ENCODE measurements around the gene ANXA1. TPM values are rescaled to one million over a fixed set of nuclear protein-coding genes. Genes with fewer than 3 reads are reported as not detected.

The ANXA1 gene
- total RNA-seq, 4 donors from 2014 or later, result 236 to 442 (median 247) TPM

- H3K4me1 ChIP-seq, result peaks cover 12 to 22% of the 10 kb centered on the region in 2 donors
- no peaks in the 10 kb centered on the region for H3K36me3 ChIP-seq
- H3K27ac ChIP-seq, result peak overlapping the region; percentile 92 to 97 (median 95)
- peak overlapping the region; percentile 17 to 45 (median 39) for H3K4me3 ChIP-seq (replicated peaks in 1 of 3)
- peak; percentile 72 to 77 for DNase-seq
- no peaks in the 10 kb centered on the region for H3K9me3 ChIP-seq
- TF ChIP-seq POLR2A (IDR thresholded peaks at IDR 0.05) (peak in 1 of 2 donors; percentile 82), CTCF (IDR thresholded peaks at IDR 0.05) (no peak)
- intact Hi-C loops (cut with DNase I), result no loop called here
- 1 to 2% methylated on average over 15 of the region's 15 CpGs for WGBS, 2 donors
- H3K27me3 ChIP-seq, result no peaks in the 10 kb centered on the region
These were observed 19.5 kb upstream of the ANXA1 start for GRCh38 chr9:73132034-73132776.

GRCh38 chr9:73133022-73133651 lies 18.5 kb upstream of the ANXA1 start:
- Histone ChIP-seq H3K27ac (peak overlapping the region; percentile 92 to 97 (median 95)), H3K4me3 (replicated peaks in 1 of 3) (peak overlapping the region in 1 of 3 donors; percentile 45), H3K27me3 (no peaks in the 10 kb centered on the region), H3K4me1 (peaks cover 21 to 29% of the 10 kb centered on the region in 2 donors), H3K9me3 (no peaks in the 10 kb centered on the region), H3K36me3 (no peaks in the 10 kb centered on the region)
- 69 to 75% methylated on average over 3 of the region's 3 CpGs for WGBS, 2 donors
- no peak for DNase-seq
- intact Hi-C loops (cut with DNase I), result no loop called here
- TF ChIP-seq POLR2A (IDR thresholded peaks at IDR 0.05) (no peak), CTCF (IDR thresholded peaks at IDR 0.05) (no peak)

- DNase-seq, result no peak
- no peaks in the 10 kb centered on the region for H3K9me3 ChIP-seq
- intact Hi-C loops (cut with DNase I), result no loop called here
- no peaks in the 10 kb centered on the region for H3K36me3 ChIP-seq
- TF ChIP-seq POLR2A (IDR thresholded peaks at IDR 0.05) (no peak), CTCF (IDR thresholded peaks at IDR 0.05) (no peak)
- peak overlapping the region in 2 of 3 donors; percentile 7 to 45 for H3K27ac ChIP-seq
- H3K4me3 ChIP-seq (replicated peaks in 1 of 3), result no peak overlapping the region
- 76 to 79% methylated on average over 2 of the region's 2 CpGs for WGBS, 2 donors
- H3K27me3 ChIP-seq, result no peaks in the 10 kb centered on the region
- H3K4me1 ChIP-seq, result peaks cover 21 to 31% of the 10 kb centered on the region in 2 donors
These were observed 17.7 kb upstream of the ANXA1 start for GRCh38 chr9:73133921-73134407.

GRCh38 chr9:73135394-73135793 lies 16.3 kb upstream of the ANXA1 start:
- Histone ChIP-seq H3K4me3 (replicated peaks in 1 of 3) (no peak overlapping the region), H3K36me3 (no peaks in the 10 kb centered on the region), H3K9me3 (no peaks in the 10 kb centered on the region), H3K27ac (peak overlapping the region in 1 of 3 donors; percentile 63), H3K27me3 (no peaks in the 10 kb centered on the region), H3K4me1 (peaks cover 21 to 31% of the 10 kb centered on the region in 2 donors)
- intact Hi-C loops (cut with DNase I), result no loop called here
- DNase-seq, result no peak
- TF ChIP-seq CTCF (IDR thresholded peaks at IDR 0.05), result no peak
- no peak for TF ChIP-seq POLR2A (IDR thresholded peaks at IDR 0.05)
